GM10266 (cell line): ENCODE measurements around the gene NTM.

Experiments used
- DNase-seq: peaks from one replicate; pipeline ENCODE4 v3.0.0; 2012; ENCODE audit errors: extremely low spot score
- CTCF ChIP-seq: IDR thresholded peaks from 2 replicates; pipeline ENCODE4 v1.5.1; 2012; ENCODE audit warnings: mild to moderate bottlenecking, low read depth; ENCODE audit not compliant: control insufficient read depth, insufficient read depth; ENCODE audit errors: missing control alignments

Gene NTM

GRCh38 chr11:131546218-131546895 is 175.9 kb downstream of the NTM start:
- no peak for TF ChIP-seq CTCF
- no peak for DNase-seq

GRCh38 chr11:131549099-131549498 is 178.7 kb downstream of the NTM start:
- DNase-seq: no peak
- no peak for TF ChIP-seq CTCF

- TF ChIP-seq CTCF: no peak
- DNase-seq: no peak
Measured at GRCh38 chr11:131549770-131550169, 179.4 kb downstream of the NTM start.

GRCh38 chr11:131560287-131560686 is 189.9 kb downstream of the NTM start:
- DNase-seq: no peak
- TF ChIP-seq CTCF: no peak

- TF ChIP-seq CTCF: no peak
- DNase-seq: no peak
Measured at GRCh38 chr11:131561501-131561900, 191.1 kb downstream of the NTM start.

GRCh38 chr11:131561972-131562371 is 191.6 kb downstream of the NTM start:
- no peak for DNase-seq
- no peak for TF ChIP-seq CTCF

GRCh38 chr11:131568318-131568717 is 197.9 kb downstream of the NTM start:
- no peak for TF ChIP-seq CTCF
- DNase-seq: no peak
